ENCODE data around the gene AHCYL2. TPM values are rescaled to one million over a fixed set of nuclear protein-coding genes. Genes with fewer than 3 reads are reported as not detected.

Gene AHCYL2
- total RNA-seq, 1 experiment from 2014 or later, result 17.0 TPM

GRCh38 chr7:129347330-129347729, 122.5 kb downstream of the AHCYL2 start (continued):
- TF ChIP-seq EZH2phosphoT487 (IDR thresholded peaks at IDR 0.05; ENCODE audit: borderline replicate concordance) (no peak), FOSL1 (IDR thresholded peaks at IDR 0.05; ENCODE audit: low read depth) (no peak), CBX3 (IDR thresholded peaks at IDR 0.05; ENCODE audit: low read depth) (no peak), MAX (IDR thresholded peaks at IDR 0.05) (no peak), SP1 (IDR thresholded peaks at IDR 0.05; ENCODE audit: low read depth) (no peak), SIN3A (IDR thresholded peaks at IDR 0.05; ENCODE audit: low read depth) (no peak)

GRCh38 chr7:129348023-129348740, 123.4 kb downstream of the AHCYL2 start:
- Histone ChIP-seq H3K4me2 (ENCODE audit: low read length) (no peak overlapping the region), H3K9me3 (ENCODE audit: control insufficient read depth in 1 of 2, insufficient read depth in 1 of 2, low read depth in 1 of 2, low read length in 2 of 2) (no peaks in the 10 kb centered on the region), H3K79me2 (ENCODE audit: insufficient read depth, low read length) (no peaks in the 10 kb centered on the region), H3K36me3 (ENCODE audit: control insufficient read depth in 1 of 2, insufficient read depth in 2 of 2, low read length in 2 of 2) (no peaks in the 10 kb centered on the region), H3K4me1 (ENCODE audit: control insufficient read depth in 1 of 2, insufficient read depth in 2 of 2, low read length in 2 of 2) (no peaks in the 10 kb centered on the region), H4K20me1 (ENCODE audit: insufficient read depth) (no peaks in the 10 kb centered on the region), H3K27me3 (ENCODE audit: insufficient read depth, low read length) (no peaks in the 10 kb centered on the region), H3K4me3 (replicated peaks in 1 of 2; ENCODE audit: low read depth in 1 of 2, low read length in 2 of 2) (no peak overlapping the region), H3K9me2 (ENCODE audit: insufficient read depth) (no peaks in the 10 kb centered on the region), H3K9ac (ENCODE audit: low read length) (no peak overlapping the region), H2AFZ (ENCODE audit: low read depth, low read length, poor library complexity, severe bottlenecking) (no peak overlapping the region), H3K27ac (ENCODE audit: low read depth, low read length) (no peak overlapping the region)
- BruUV-seq (replicated peaks), result no TSS peak
- ATAC-seq, result no peak
- TF ChIP-seq POLR2AphosphoS5 (IDR thresholded peaks at IDR 0.05; ENCODE audit: low read depth, low read length), result no peak
- no peak for TF ChIP-seq SP1 (IDR thresholded peaks at IDR 0.05; ENCODE audit: low read depth)
- RAD21 ChIA-PET (ENCODE audit: low non-redundant PET in 1 of 2, low total read pairs in 2 of 2, uncharacterized antibody in 2 of 2, unreplicated experiment in 2 of 2), result no interaction called here
- POLR2A ChIA-PET, result no interaction called here
- intact Hi-C loops (cut with micrococcal nuclease), result loop anchor here (10.0 kb wide), 1 partner anchor 133 kb away; no protein-coding TSS in a partner anchor
- no peak for DNase-seq (ENCODE audit: low read depth, low spot score)
- CTCF ChIA-PET, result interaction anchor here (1.2 kb wide), 1 partner anchor 20 kb away, joined by 3 read pairs; no protein-coding TSS in a partner anchor

- H3K36me3 ChIP-seq (ENCODE audit: control insufficient read depth in 1 of 2, insufficient read depth in 2 of 2, low read length in 2 of 2), result no peaks in the 10 kb centered on the region
- H3K4me3 ChIP-seq (replicated peaks in 1 of 2; ENCODE audit: low read depth in 1 of 2, low read length in 2 of 2), result no peak overlapping the region
- no peaks in the 10 kb centered on the region for H3K4me1 ChIP-seq (ENCODE audit: control insufficient read depth in 1 of 2, insufficient read depth in 2 of 2, low read length in 2 of 2)
- no peak for ATAC-seq
- BruUV-seq (replicated peaks), result no TSS peak
- no peak overlapping the region for H3K27ac ChIP-seq (ENCODE audit: low read depth, low read length)
- no peak overlapping the region for H3K9ac ChIP-seq (ENCODE audit: low read length)
- DNase-seq (ENCODE audit: low read depth, low spot score), result no peak
- no peaks in the 10 kb centered on the region for H3K9me2 ChIP-seq (ENCODE audit: insufficient read depth)
- H3K79me2 ChIP-seq (ENCODE audit: insufficient read depth, low read length), result no peaks in the 10 kb centered on the region
- ChIA-PET RAD21 (ENCODE audit: low non-redundant PET in 1 of 2, low total read pairs in 2 of 2, uncharacterized antibody in 2 of 2, unreplicated experiment in 2 of 2) (no interaction called here), CTCF (interaction anchor here (2.7 kb wide), 1 partner anchor 8 kb away, joined by 12 read pairs; no protein-coding TSS in a partner anchor), POLR2A (no interaction called here)
- intact Hi-C loops (cut with micrococcal nuclease), result no loop called here
- H3K9me3 ChIP-seq (ENCODE audit: control insufficient read depth in 1 of 2, insufficient read depth in 1 of 2, low read depth in 1 of 2, low read length in 2 of 2), result no peaks in the 10 kb centered on the region
- no peaks in the 10 kb centered on the region for H3K27me3 ChIP-seq (ENCODE audit: insufficient read depth, low read length)
- no peak overlapping the region for H2AFZ ChIP-seq (ENCODE audit: low read depth, low read length, poor library complexity, severe bottlenecking)
- no peak overlapping the region for H3K4me2 ChIP-seq (ENCODE audit: low read length)
- no peaks in the 10 kb centered on the region for H4K20me1 ChIP-seq (ENCODE audit: insufficient read depth)
- no peak for TF ChIP-seq ZBTB33 (IDR thresholded peaks at IDR 0.05; ENCODE audit: extremely low read depth, insufficient replicate concordance, low read length)
- no peak for TF ChIP-seq CTCF (IDR thresholded peaks at IDR 0.05 in 2 of 3, conservative IDR thresholded peaks at IDR 0.05 in 1 of 3; ENCODE audit: borderline replicate concordance in 1 of 3, insufficient read depth in 1 of 3, low read depth in 2 of 3, low read length in 2 of 3)
- TF ChIP-seq ELF1 (IDR thresholded peaks at IDR 0.05; ENCODE audit: borderline replicate concordance, low read depth), result no peak
- no peak for TF ChIP-seq CBX3 (IDR thresholded peaks at IDR 0.05; ENCODE audit: low read depth)
- no peak for TF ChIP-seq ZNF274 (IDR thresholded peaks at IDR 0.05; ENCODE audit: low read depth, low read length)
- TF ChIP-seq SIN3A (IDR thresholded peaks at IDR 0.05; ENCODE audit: low read depth), result no peak
- no peak for TF ChIP-seq ZFX (IDR thresholded peaks at IDR 0.05)
- TF ChIP-seq EZH2phosphoT487 (IDR thresholded peaks at IDR 0.05; ENCODE audit: borderline replicate concordance), result no peak
- no peak for TF ChIP-seq SP1 (IDR thresholded peaks at IDR 0.05; ENCODE audit: low read depth)
- TF ChIP-seq EGR1 (IDR thresholded peaks at IDR 0.05; ENCODE audit: low read depth), result no peak
Observed at GRCh38 chr7:129351320-129351719, 126.5 kb downstream of the AHCYL2 start.

Measured in HCT116 (cell line).